ENCODE data around the gene CHRNA10.
"Not testable (repeated sequence)": the region's sequence is repeated elsewhere in the genome, so short reads cannot be mapped to it uniquely, and the experiment has no call there.

DNA sequence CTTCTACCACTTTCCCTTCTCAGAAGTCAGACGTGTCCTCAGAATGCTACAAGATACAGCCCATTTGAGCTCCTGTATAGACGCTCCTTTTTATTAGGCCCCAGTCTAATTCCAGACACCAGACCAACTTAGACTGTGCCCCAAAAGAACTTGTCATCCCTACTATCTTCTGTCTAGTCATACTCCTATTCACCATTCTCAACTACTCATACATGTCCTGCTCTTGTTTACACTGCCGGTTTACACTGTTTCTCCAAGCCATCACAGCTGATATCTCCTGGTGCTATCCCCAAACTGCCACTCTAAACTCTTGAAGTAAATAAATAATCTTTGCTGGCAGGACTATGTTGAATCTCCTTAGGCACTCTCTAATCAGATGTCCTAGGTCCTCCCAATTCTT, 18.7 kb downstream of the CHRNA10 start:
- TF ChIP-seq, protein P1, sequence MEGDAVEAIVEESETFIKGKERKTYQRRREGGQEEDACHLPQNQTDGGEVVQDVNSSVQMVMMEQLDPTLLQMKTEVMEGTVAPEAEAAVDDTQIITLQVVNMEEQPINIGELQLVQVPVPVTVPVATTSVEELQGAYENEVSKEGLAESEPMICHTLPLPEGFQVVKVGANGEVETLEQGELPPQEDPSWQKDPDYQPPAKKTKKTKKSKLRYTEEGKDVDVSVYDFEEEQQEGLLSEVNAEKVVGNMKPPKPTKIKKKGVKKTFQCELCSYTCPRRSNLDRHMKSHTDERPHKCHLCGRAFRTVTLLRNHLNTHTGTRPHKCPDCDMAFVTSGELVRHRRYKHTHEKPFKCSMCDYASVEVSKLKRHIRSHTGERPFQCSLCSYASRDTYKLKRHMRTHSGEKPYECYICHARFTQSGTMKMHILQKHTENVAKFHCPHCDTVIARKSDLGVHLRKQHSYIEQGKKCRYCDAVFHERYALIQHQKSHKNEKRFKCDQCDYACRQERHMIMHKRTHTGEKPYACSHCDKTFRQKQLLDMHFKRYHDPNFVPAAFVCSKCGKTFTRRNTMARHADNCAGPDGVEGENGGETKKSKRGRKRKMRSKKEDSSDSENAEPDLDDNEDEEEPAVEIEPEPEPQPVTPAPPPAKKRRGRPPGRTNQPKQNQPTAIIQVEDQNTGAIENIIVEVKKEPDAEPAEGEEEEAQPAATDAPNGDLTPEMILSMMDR (IDR thresholded peaks at IDR 0.05): not testable (repeated sequence)
- TF ChIP-seq POLR2A (IDR thresholded peaks at IDR 0.05): not testable (repeated sequence)

Measured in esophagus squamous epithelium (tissue), 4 donors.